ENCODE results near the gene CNTNAP5.

CNTNAP5 gene

GRCh38 chr2:124091721-124092120 is 66.6 kb downstream of the CNTNAP5 start:
- Mint-ChIP-seq H3K27me3 (no peaks in the 10 kb centered on the region), H3K4me3 (no peak overlapping the region), H3K9me3 (peaks cover 10% of the 10 kb centered on the region), H3K4me1 (ENCODE audit: low read depth) (no peaks in the 10 kb centered on the region), H3K27ac (no peak overlapping the region), H3K36me3 (ENCODE audit: low read depth) (no peaks in the 10 kb centered on the region)

GRCh38 chr2:124092651-124093050 is 67.6 kb downstream of the CNTNAP5 start:
- no peak overlapping the region for H3K27ac Mint-ChIP-seq
- no peaks in the 10 kb centered on the region for H3K4me1 Mint-ChIP-seq (ENCODE audit: low read depth)
- no peaks in the 10 kb centered on the region for H3K36me3 Mint-ChIP-seq (ENCODE audit: low read depth)
- peaks cover 10% of the 10 kb centered on the region for H3K9me3 Mint-ChIP-seq
- H3K4me3 Mint-ChIP-seq = no peak overlapping the region
- no peaks in the 10 kb centered on the region for H3K27me3 Mint-ChIP-seq

GRCh38 chr2:124104914-124105313 is 79.8 kb downstream of the CNTNAP5 start:
- no peaks in the 10 kb centered on the region for H3K4me1 Mint-ChIP-seq (ENCODE audit: low read depth)
- no peaks in the 10 kb centered on the region for H3K36me3 Mint-ChIP-seq (ENCODE audit: low read depth)
- H3K9me3 Mint-ChIP-seq = no peaks in the 10 kb centered on the region
- H3K27me3 Mint-ChIP-seq = no peaks in the 10 kb centered on the region
- no peak overlapping the region for H3K27ac Mint-ChIP-seq
- H3K4me3 Mint-ChIP-seq = no peak overlapping the region

- H3K9me3 Mint-ChIP-seq = peaks cover 3% of the 10 kb centered on the region
- H3K4me3 Mint-ChIP-seq = no peak overlapping the region
- no peaks in the 10 kb centered on the region for H3K4me1 Mint-ChIP-seq (ENCODE audit: low read depth)
- no peak overlapping the region for H3K27ac Mint-ChIP-seq
- H3K27me3 Mint-ChIP-seq = no peaks in the 10 kb centered on the region
- H3K36me3 Mint-ChIP-seq (ENCODE audit: low read depth) = no peaks in the 10 kb centered on the region
Observed at GRCh38 chr2:124112206-124112605, 87.1 kb downstream of the CNTNAP5 start.

GRCh38 chr2:124112966-124113365 is 87.9 kb downstream of the CNTNAP5 start:
- Mint-ChIP-seq H3K27me3 (no peaks in the 10 kb centered on the region), H3K27ac (no peak overlapping the region)

GRCh38 chr2:124120246-124120645 is 95.2 kb downstream of the CNTNAP5 start:
- H3K4me1 Mint-ChIP-seq (ENCODE audit: low read depth) = no peaks in the 10 kb centered on the region
- no peak overlapping the region for H3K4me3 Mint-ChIP-seq
- H3K27ac Mint-ChIP-seq = no peak overlapping the region
- peaks cover 18% of the 10 kb centered on the region for H3K9me3 Mint-ChIP-seq
- no peaks in the 10 kb centered on the region for H3K27me3 Mint-ChIP-seq
- H3K36me3 Mint-ChIP-seq (ENCODE audit: low read depth) = no peaks in the 10 kb centered on the region

More at GRCh38 chr2:124112966-124113365, 87.9 kb downstream of the CNTNAP5 start:
- Mint-ChIP-seq H3K9me3 (peaks cover 3% of the 10 kb centered on the region), H3K4me3 (no peak overlapping the region), H3K4me1 (ENCODE audit: low read depth) (no peaks in the 10 kb centered on the region), H3K36me3 (ENCODE audit: low read depth) (no peaks in the 10 kb centered on the region)

- Mint-ChIP-seq H3K9me3 (peaks cover 22% of the 10 kb centered on the region), H3K27me3 (no peaks in the 10 kb centered on the region), H3K36me3 (ENCODE audit: low read depth) (no peaks in the 10 kb centered on the region), H3K4me3 (no peak overlapping the region), H3K4me1 (ENCODE audit: low read depth) (no peaks in the 10 kb centered on the region), H3K27ac (no peak overlapping the region)
Observed at GRCh38 chr2:124121106-124121505, 96.0 kb downstream of the CNTNAP5 start.

- H3K36me3 Mint-ChIP-seq (ENCODE audit: low read depth) = no peaks in the 10 kb centered on the region
- peaks cover 22% of the 10 kb centered on the region for H3K9me3 Mint-ChIP-seq
- H3K27me3 Mint-ChIP-seq = no peaks in the 10 kb centered on the region
- no peak overlapping the region for H3K27ac Mint-ChIP-seq
- no peak overlapping the region for H3K4me3 Mint-ChIP-seq
- H3K4me1 Mint-ChIP-seq (ENCODE audit: low read depth) = no peaks in the 10 kb centered on the region
Observed at GRCh38 chr2:124121760-124122275, 96.7 kb downstream of the CNTNAP5 start.

GRCh38 chr2:124122340-124122739 is 97.3 kb downstream of the CNTNAP5 start:
- Mint-ChIP-seq H3K27me3 (no peaks in the 10 kb centered on the region), H3K27ac (no peak overlapping the region), H3K4me1 (ENCODE audit: low read depth) (no peaks in the 10 kb centered on the region), H3K9me3 (peaks cover 19% of the 10 kb centered on the region), H3K36me3 (ENCODE audit: low read depth) (no peaks in the 10 kb centered on the region), H3K4me3 (no peak overlapping the region)

- Mint-ChIP-seq H3K27ac (no peak overlapping the region), H3K27me3 (no peaks in the 10 kb centered on the region), H3K9me3 (peaks cover 7% of the 10 kb centered on the region), H3K4me3 (no peak overlapping the region), H3K4me1 (ENCODE audit: low read depth) (no peaks in the 10 kb centered on the region), H3K36me3 (ENCODE audit: low read depth) (no peaks in the 10 kb centered on the region)
Observed at GRCh38 chr2:124131276-124131675, 106.2 kb downstream of the CNTNAP5 start.

GRCh38 chr2:124136110-124136509 is 111.0 kb downstream of the CNTNAP5 start:
- H3K4me1 Mint-ChIP-seq (ENCODE audit: low read depth) = no peaks in the 10 kb centered on the region
- no peak overlapping the region for H3K27ac Mint-ChIP-seq
- H3K27me3 Mint-ChIP-seq = no peaks in the 10 kb centered on the region
- no peaks in the 10 kb centered on the region for H3K36me3 Mint-ChIP-seq (ENCODE audit: low read depth)
- H3K9me3 Mint-ChIP-seq = peaks cover 7% of the 10 kb centered on the region
- H3K4me3 Mint-ChIP-seq = no peak overlapping the region

- no peaks in the 10 kb centered on the region for H3K4me1 Mint-ChIP-seq (ENCODE audit: low read depth)
- H3K4me3 Mint-ChIP-seq = no peak overlapping the region
- no peaks in the 10 kb centered on the region for H3K27me3 Mint-ChIP-seq
- H3K9me3 Mint-ChIP-seq = peaks cover 4% of the 10 kb centered on the region
- no peaks in the 10 kb centered on the region for H3K36me3 Mint-ChIP-seq (ENCODE audit: low read depth)
- no peak overlapping the region for H3K27ac Mint-ChIP-seq
Observed at GRCh38 chr2:124138076-124138475, 113.0 kb downstream of the CNTNAP5 start.

- H3K27ac Mint-ChIP-seq = no peak overlapping the region
- H3K4me1 Mint-ChIP-seq (ENCODE audit: low read depth) = no peaks in the 10 kb centered on the region
- no peak overlapping the region for H3K4me3 Mint-ChIP-seq
- no peaks in the 10 kb centered on the region for H3K9me3 Mint-ChIP-seq
- no peaks in the 10 kb centered on the region for H3K27me3 Mint-ChIP-seq
- no peaks in the 10 kb centered on the region for H3K36me3 Mint-ChIP-seq (ENCODE audit: low read depth)
Observed at GRCh38 chr2:124145982-124146381, 120.9 kb downstream of the CNTNAP5 start.

GRCh38 chr2:124147552-124147951 is 122.5 kb downstream of the CNTNAP5 start:
- H3K27me3 Mint-ChIP-seq = no peaks in the 10 kb centered on the region
- no peak overlapping the region for H3K27ac Mint-ChIP-seq
- H3K36me3 Mint-ChIP-seq (ENCODE audit: low read depth) = no peaks in the 10 kb centered on the region
- H3K9me3 Mint-ChIP-seq = no peaks in the 10 kb centered on the region
- H3K4me3 Mint-ChIP-seq = no peak overlapping the region
- H3K4me1 Mint-ChIP-seq (ENCODE audit: low read depth) = no peaks in the 10 kb centered on the region

- Mint-ChIP-seq H3K4me1 (ENCODE audit: low read depth) (no peaks in the 10 kb centered on the region), H3K36me3 (ENCODE audit: low read depth) (no peaks in the 10 kb centered on the region), H3K27ac (no peak overlapping the region), H3K27me3 (no peaks in the 10 kb centered on the region), H3K9me3 (no peaks in the 10 kb centered on the region), H3K4me3 (no peak overlapping the region)
Observed at GRCh38 chr2:124149571-124149970, 124.5 kb downstream of the CNTNAP5 start.

- no peaks in the 10 kb centered on the region for H3K9me3 Mint-ChIP-seq
- H3K4me3 Mint-ChIP-seq = no peak overlapping the region
- no peaks in the 10 kb centered on the region for H3K27me3 Mint-ChIP-seq
- no peak overlapping the region for H3K27ac Mint-ChIP-seq
- H3K4me1 Mint-ChIP-seq (ENCODE audit: low read depth) = no peaks in the 10 kb centered on the region
- no peaks in the 10 kb centered on the region for H3K36me3 Mint-ChIP-seq (ENCODE audit: low read depth)
Observed at GRCh38 chr2:124151691-124152090, 126.6 kb downstream of the CNTNAP5 start.
